NCI-H146 treated with DMSO at 0.1 percent for 48 hours (cell line): ENCODE measurements around the gene TTLL12.

Experiments used
- DNase-seq: peaks from one replicate; lab custom pipeline; 2025; ENCODE audit not compliant: unreplicated experiment; lab: John Stamatoyannopoulos, UW

The TTLL12 gene

GRCh38 chr22:43216738-43217137 is 29.8 kb upstream of the TTLL12 start:
- DNase-seq, result no peak

- DNase-seq, result no peak
Measured at GRCh38 chr22:43213962-43214361, 27.0 kb upstream of the TTLL12 start.

DNA sequence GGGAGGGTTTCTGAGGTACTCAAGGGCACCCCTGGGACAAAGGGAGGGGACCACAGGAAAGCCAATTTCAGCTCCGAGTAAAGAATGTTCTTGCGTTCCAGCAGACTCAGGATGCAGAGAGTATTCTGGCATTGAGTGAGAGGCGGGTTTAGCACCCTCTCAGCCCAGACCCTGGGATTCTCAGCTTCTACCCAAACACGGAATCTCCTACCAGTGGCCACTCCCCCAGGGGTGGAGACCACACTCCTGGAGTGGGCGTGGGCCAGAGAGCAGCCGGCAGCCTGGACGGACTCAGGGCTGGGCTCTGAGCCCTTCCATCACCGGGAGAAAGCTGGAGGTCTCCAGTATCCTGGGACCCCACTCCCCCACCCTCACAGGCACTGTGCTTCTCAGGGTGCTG is 26.1 kb upstream of the TTLL12 start:
- DNase-seq, result no peak

GRCh38 chr22:43212434-43212952 is 25.6 kb upstream of the TTLL12 start:
- no peak for DNase-seq

DNA sequence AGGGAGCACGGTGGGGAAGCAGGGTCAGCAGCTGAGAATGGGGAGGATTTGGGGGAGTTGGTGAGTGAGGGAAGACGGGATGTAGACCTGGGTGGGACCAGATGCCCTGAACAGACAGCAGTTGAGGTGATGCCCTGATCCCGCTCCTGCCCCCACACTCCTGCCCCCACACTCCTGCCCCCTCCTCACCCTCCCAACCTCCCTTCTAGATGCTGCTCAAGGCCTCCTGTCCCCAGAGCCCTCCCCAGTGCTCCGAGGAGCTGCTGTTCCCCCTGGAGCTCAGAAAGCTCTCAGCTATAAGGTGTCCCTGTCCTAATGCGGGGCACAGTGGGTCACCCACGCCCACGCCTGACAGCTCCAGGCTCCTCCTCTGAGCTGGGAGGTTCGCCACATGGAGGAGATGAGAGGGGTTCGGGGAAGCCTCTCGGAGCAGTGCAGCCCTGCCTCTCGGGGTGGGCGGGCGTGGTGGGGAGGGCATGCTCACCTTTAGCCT is 25.1 kb upstream of the TTLL12 start:
- no peak for DNase-seq

- DNase-seq, result no peak
Measured at GRCh38 chr22:43210631-43211515, 23.9 kb upstream of the TTLL12 start.

DNA sequence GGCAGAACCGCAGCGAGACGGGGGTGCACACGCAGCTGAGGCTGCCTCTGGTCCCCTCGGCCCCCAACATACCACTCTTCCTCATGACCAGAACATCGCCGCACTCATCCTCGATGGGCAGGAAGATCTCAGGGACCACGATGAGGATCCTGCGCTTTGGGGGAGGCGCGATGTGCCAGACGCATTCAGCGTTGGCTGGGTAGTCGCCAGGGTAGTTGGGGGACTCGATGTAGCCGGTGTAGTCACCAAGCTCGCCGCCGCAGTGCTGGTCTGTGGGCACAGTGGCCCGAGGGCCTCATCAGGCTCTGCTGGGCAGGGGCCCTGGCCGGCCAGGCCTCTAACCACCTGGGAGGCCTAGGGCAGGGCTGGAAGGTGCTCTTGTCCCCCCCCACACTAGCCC is 23.0 kb upstream of the TTLL12 start:
- no peak for DNase-seq

- DNase-seq, result no peak
Measured at GRCh38 chr22:43209523-43209890, 22.6 kb upstream of the TTLL12 start.

DNA sequence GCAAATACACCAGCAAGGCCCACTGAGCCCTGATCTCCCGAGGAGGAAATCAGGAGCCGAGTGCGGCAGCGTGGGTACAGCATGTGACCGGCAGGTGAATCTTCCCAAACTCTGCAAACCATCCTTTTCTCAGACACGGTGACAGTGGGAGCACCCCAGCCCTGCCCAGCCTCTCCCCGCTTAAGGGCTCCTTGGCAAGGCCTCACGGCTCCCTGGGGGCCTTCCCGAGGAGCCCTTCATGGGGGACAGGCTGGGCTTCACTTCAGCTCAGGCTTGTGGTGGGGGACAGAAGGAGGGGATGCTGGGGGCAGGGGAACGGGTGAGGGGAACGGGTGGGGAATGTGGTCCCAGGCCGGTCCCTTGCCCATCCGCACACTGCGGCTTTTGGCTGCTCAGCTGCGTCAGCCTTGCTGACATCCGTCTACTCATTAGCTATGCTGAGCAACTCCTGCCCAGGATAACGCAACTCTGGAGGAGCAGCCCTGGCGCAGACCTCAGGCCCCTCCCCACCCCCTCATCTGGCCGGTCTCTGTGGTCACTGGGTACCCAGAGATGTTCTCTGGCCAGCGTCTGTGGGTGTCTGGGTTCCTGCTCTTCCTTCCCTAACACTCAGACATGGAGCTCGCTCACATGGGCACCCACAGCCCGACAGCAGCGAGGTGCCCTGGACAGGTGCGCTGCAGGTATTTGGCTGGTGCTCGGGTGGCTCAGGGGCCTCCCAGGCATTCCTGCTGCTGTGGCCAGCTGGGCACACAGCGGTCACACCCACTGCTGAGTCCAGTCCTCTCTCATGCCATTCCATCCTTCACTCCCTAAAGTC is 22.0 kb upstream of the TTLL12 start:
- no peak for DNase-seq

GRCh38 chr22:43207849-43208702 is 21.1 kb upstream of the TTLL12 start:
- DNase-seq, result no peak

DNA sequence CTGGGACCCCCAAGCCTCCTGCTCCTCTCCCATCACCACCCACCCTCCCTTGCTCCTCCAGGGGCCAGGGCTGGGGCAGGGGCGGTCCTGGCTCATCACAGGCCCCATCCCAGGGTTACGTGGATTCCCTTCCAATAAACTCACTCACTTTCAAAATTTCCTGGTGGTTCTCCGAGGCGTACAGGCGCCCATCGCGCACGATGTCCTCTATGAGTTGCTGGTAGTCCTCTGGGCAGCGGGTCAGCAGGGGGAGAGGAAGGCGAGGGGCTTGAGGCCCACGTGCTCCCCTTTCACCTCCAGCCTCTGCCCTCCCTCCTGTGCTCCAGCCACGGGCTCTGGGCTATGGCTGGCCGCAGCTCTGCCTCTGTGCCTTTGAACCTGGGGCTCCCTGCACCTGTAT is 20.5 kb upstream of the TTLL12 start:
- no peak for DNase-seq

DNA sequence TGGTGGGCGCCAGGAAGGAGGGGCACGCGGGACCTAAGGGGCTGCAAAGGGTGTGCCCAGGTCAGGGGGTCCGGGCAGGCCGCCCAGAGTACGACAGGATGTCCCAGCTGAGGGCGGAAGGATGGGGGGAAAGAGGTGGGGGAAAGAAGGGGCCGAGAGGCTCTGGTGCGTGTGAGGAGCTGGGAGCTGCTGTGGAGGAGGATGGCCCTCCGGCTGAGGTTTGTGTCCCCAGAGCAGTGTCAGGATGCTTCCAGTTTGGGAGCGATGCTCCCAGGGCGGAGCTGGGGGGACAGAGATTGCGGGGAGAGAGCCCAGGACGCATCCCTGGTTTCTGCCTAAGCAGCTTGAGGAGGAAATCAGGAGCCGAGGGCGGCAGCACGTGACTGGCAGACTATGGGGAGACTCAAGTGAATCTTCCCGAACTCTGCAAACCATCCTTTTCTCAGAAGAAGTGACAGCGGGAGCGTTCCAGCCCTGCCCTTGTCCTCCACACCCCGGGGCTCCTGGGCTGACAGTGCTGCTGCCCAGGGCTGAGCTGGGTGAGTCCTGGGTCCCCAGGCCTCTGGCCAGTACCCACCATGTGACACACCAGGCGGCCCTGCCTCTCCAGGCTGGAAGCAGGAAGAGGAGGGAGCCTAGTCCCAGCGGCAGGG is 19.7 kb upstream of the TTLL12 start:
- DNase-seq, result no peak

- no peak for DNase-seq
Measured at GRCh38 chr22:43205748-43206508, 19.0 kb upstream of the TTLL12 start.

DNA sequence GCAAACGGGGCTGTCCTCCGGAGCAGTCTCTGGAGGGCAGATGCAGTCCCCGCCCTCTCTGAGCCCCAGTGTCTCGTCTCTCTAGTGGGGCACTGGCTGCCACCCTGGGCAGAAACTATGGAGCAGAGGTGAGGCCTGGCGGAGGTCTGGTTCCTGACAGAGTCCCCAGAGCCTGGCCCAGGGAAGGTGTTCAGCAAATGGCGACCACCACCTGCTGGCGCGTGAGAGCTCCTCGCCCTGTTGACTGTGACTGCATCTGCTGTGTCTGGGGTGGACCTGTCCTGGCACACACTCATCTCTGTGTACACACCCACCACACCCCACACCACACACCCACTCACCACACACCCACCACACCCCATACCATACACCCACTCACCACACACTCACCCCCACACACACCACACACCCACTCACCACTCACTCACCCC is 18.3 kb upstream of the TTLL12 start:
- DNase-seq, result no peak

DNA sequence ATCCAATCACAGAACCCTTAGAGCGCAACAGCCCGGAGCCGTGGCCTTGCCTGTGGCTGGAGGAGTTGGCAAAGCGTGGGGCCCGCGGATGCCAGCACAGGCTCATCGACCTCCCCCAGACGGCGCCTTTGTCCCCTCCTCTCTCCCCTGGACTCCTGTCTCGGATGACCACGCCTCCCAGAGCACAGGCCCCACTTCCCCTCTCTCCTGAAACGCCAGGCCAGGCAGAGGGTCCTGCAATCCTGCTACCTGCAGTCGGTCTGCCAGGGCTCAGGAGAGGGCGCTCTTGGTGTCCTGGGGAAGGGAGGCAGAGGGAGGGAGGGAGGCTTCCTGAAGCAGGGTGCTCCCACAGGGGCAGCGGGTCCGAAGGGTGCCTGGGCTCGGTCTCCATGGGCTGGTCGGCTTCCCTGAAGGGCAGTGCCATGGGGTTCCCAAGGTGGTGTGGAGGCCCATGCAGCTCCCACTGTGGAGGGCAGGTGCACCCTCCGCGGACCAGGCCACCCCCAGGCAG is 16.6 kb upstream of the TTLL12 start:
- no peak for DNase-seq

DNA sequence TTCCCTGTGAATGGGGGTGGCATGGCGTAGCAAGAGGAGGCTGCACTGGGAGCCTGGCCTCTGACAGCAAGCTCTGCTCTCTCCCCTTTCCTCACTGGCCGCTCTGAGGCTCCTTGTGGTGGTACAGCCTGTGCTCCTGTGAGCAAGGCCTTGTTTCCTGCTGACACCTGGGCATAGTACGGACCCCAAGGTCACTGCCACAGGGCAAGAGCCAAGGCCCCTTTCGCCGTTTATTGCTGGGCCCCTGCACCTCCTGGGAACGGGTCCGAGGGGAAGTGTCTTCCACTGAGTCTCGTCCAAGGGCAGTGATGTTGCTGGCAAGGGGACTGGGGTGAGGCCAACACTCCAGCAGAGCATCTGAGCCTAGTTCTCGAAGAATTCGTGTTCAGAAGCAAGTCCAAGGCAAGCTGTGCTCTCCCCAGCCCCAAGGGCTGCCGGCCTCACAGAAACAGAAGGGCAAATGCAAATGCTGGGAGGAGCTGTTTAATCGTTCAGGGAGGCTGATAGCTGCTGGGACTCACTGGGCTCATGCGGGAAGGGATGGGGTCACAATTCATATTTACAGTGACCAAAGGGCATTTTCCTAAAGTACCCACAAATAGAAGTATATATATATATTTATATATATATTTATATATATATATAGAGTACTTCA is 15.9 kb upstream of the TTLL12 start:
- no peak for DNase-seq

GRCh38 chr22:43202326-43202725 is 15.4 kb upstream of the TTLL12 start:
- no peak for DNase-seq

GRCh38 chr22:43201486-43202219 is 14.7 kb upstream of the TTLL12 start:
- no peak for DNase-seq
